CD8-positive, alpha-beta memory T cell (primary cell): ENCODE results near the gene PRSS33. TPM values are rescaled to one million over a fixed set of nuclear protein-coding genes. Genes with fewer than 3 reads are reported as not detected.

Experiments
- CTCF ChIA-PET: fragments of 350-600 bp; sonication (Branson Sonifier 250); formaldehyde crosslinking; loops from one replicate; lab custom pipeline; 2021; ENCODE audit warnings: antibody characterized with exemption; lab: Charles Lee
- POLR2A ChIA-PET: fragments of 350-600 bp; sonication (Branson Sonifier 250); formaldehyde crosslinking; loops from one replicate; lab custom pipeline; 2021; ENCODE audit warnings: antibody characterized with exemption; lab: Charles Lee
- DNase-seq, 5 donors: peaks; one replicate each; pipeline versions ENCODE4 v3.0.0 to v3.0.0-alpha.2; 2020 to 2022; ENCODE audit warnings: mixed read lengths in 1 of 5
- H3K27ac ChIP-seq: one replicate; pipeline ENCODE4 v1.7.0; 2013; ENCODE audit warnings: low read depth, mild to moderate bottlenecking, low read length, moderate library complexity
- H3K27me3 ChIP-seq: 2 replicates; pipeline ENCODE4 v1.7.0; 2013; ENCODE audit warnings: low read length, mild to moderate bottlenecking; ENCODE audit not compliant: insufficient read depth, poor library complexity, severe bottlenecking
- H3K36me3 ChIP-seq: 2 replicates; pipeline ENCODE4 v1.7.0; 2013; ENCODE audit warnings: mild to moderate bottlenecking, low read length, moderate library complexity; ENCODE audit not compliant: insufficient read depth
- H3K4me1 ChIP-seq: 2 replicates; pipeline ENCODE4 v1.7.0; 2013; ENCODE audit warnings: mild to moderate bottlenecking, low read length, moderate library complexity; ENCODE audit not compliant: insufficient read depth
- H3K4me3 ChIP-seq: 2 replicates; pipeline ENCODE4 v1.7.0; 2013; ENCODE audit warnings: mild to moderate bottlenecking, low read length
- H3K9me3 ChIP-seq: 2 replicates; pipeline ENCODE4 v1.7.0; 2013; ENCODE audit warnings: mild to moderate bottlenecking, low read length
- H3K27ac Mint-ChIP-seq, 8 donors: one replicate each; pipeline ENCODE4 v1.8.0; 2020 to 2021; ENCODE audit warnings: mixed read lengths in 8 of 8, mild to moderate bottlenecking in 6 of 8, inconsistent platforms in 3 of 8, moderate library complexity in 3 of 8
- H3K27me3 Mint-ChIP-seq, 2 donors: one replicate each; pipeline ENCODE4 v1.8.0; 2020 to 2021; ENCODE audit warnings: mixed read lengths in 2 of 2, mild to moderate bottlenecking in 1 of 2, moderate library complexity in 1 of 2
- H3K36me3 Mint-ChIP-seq, 3 donors: one replicate each; pipeline ENCODE4 v1.8.0; 2020 to 2021; ENCODE audit warnings: mixed read lengths in 3 of 3, inconsistent platforms in 1 of 3, mild to moderate bottlenecking in 1 of 3
- H3K4me1 Mint-ChIP-seq, 3 donors: one replicate each; pipeline ENCODE4 v1.8.0; 2020 to 2021; ENCODE audit warnings: mixed read lengths in 3 of 3, inconsistent platforms in 1 of 3, mild to moderate bottlenecking in 1 of 3
- H3K4me3 Mint-ChIP-seq, 7 donors: one replicate each; pipeline ENCODE4 v1.8.0; 2020 to 2021; ENCODE audit warnings: mixed read lengths in 7 of 7, mild to moderate bottlenecking in 6 of 7, moderate library complexity in 4 of 7, inconsistent platforms in 2 of 7
- H3K9me3 Mint-ChIP-seq, 5 donors: one replicate each; pipeline ENCODE4 v1.8.0; 2020 to 2022; ENCODE audit warnings: mixed read lengths in 5 of 5, mild to moderate bottlenecking in 3 of 5, moderate library complexity in 2 of 5, inconsistent platforms in 1 of 5
- polyA plus RNA-seq: library from polyadenylated mRNA; unstranded; fragments of 300-500 nt; fragmentation: Illumina TruSeq; gene quantifications from one replicate; pipeline ENCODE4 v1.2.3, GENCODE V29; 2021
- total RNA-seq, 2 experiments: library from RNA; stranded (reverse); gene quantifications; one replicate each; pipeline ENCODE4 v1.2.3, GENCODE V29; 2021

The PRSS33 gene
- total and polyA plus RNA-seq, 3 experiments from 2014 or later: 0.15 to 0.22 TPM; not detected in 1

DNA sequence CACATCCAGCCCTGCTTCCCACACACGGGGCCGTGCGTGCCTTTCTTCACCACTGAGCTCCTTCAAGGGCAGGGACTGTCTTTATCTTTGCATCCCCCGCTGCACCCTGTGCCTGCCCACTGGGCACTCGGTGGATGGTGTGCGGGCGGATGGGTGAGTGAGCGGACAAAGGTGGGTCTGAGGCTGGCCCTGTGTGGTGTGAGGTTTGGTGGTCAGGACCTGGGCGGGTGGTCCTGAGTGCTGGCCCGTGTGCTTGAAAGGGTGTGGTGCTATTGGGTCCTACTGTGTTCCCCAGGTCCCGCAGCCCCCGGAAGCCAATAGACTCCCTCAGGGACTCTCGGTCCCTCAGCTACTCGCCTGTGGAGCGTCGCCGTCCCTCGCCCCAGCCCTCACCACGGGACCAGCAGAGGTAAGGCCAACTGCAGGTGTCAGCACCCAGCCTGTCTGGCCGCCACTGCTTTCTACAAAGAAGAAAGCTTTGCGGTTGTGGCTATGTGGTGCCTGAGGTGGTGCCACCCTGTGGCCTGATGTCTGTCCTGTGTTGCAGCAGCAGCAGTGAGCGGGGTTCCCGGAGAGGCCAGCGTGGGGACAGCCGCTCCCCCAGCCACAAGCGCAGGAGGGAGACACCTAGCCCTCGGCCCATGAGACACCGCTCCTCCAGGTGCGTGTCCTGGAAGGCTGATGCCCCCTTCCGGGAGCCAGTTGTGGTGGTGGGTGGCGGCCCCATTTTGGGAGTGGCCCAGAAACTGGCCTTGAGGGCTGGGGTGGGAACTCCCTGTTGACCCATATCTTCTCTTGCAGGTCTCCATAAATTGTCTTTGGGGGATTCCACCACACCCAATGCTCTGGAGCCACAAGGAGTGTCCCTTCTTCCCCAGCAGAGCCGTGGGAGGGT is 17.1 kb downstream of the PRSS33 start:
- no peak for DNase-seq
- no peaks in the 10 kb centered on the region for H3K9me3 ChIP-seq
- H3K4me3 Mint-ChIP-seq: peak overlapping the region in 1 of 7 donors; percentile 58
- CTCF ChIA-PET: no interaction called here
- H3K36me3 Mint-ChIP-seq: peaks cover 8 to 93% (median 20%) of the 10 kb centered on the region in 3 donors
- H3K27me3 Mint-ChIP-seq: peaks cover 0 to 4% of the 10 kb centered on the region in 2 donors
- H3K4me3 ChIP-seq: no peak overlapping the region
- POLR2A ChIA-PET: no interaction called here
- peaks cover 86% of the 10 kb centered on the region for H3K36me3 ChIP-seq
- H3K27ac ChIP-seq: no peak overlapping the region
- no peaks in the 10 kb centered on the region for H3K9me3 Mint-ChIP-seq
- H3K27ac Mint-ChIP-seq: peak overlapping the region in 6 of 8 donors; percentile 37 to 83 (median 56)
- H3K27me3 ChIP-seq: no peaks in the 10 kb centered on the region
- peaks cover 5% of the 10 kb centered on the region for H3K4me1 ChIP-seq
- peaks cover 15 to 56% (median 28%) of the 10 kb centered on the region in 3 donors for H3K4me1 Mint-ChIP-seq

DNA sequence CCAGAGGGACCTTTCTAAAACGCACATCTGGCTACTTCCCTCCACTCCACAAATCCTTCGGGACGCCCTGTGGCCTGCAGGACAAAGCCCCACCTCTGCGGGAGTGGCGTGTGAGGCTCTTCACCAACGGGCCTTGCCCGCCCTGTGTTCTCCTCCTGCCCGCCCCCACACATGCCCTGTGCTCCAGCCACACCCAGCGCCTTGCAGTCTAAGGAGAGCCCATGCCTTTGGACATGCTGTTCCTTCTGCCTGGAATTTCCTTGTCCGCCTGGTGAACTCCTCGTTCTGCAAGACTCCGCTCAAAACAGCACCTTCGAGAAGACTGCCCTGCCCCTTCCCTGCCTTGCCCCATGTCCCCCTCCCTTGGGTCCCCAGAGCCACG is 17.7 kb downstream of the PRSS33 start:
- peaks cover 0 to 4% of the 10 kb centered on the region in 2 donors for H3K27me3 Mint-ChIP-seq
- peaks cover 15 to 51% (median 25%) of the 10 kb centered on the region in 3 donors for H3K4me1 Mint-ChIP-seq
- Histone ChIP-seq H3K9me3 (no peaks in the 10 kb centered on the region), H3K27ac (no peak overlapping the region), H3K4me3 (no peak overlapping the region), H3K27me3 (no peaks in the 10 kb centered on the region), H3K4me1 (no peaks in the 10 kb centered on the region), H3K36me3 (peaks cover 87% of the 10 kb centered on the region)
- DNase-seq: no peak
- H3K36me3 Mint-ChIP-seq: peaks cover 8 to 96% (median 22%) of the 10 kb centered on the region in 3 donors
- ChIA-PET POLR2A (no interaction called here), CTCF (no interaction called here)
- no peaks in the 10 kb centered on the region for H3K9me3 Mint-ChIP-seq
- peak overlapping the region in 1 of 7 donors; percentile 4 for H3K4me3 Mint-ChIP-seq
- peak overlapping the region in 5 of 8 donors; percentile 42 to 83 (median 66) for H3K27ac Mint-ChIP-seq

DNA sequence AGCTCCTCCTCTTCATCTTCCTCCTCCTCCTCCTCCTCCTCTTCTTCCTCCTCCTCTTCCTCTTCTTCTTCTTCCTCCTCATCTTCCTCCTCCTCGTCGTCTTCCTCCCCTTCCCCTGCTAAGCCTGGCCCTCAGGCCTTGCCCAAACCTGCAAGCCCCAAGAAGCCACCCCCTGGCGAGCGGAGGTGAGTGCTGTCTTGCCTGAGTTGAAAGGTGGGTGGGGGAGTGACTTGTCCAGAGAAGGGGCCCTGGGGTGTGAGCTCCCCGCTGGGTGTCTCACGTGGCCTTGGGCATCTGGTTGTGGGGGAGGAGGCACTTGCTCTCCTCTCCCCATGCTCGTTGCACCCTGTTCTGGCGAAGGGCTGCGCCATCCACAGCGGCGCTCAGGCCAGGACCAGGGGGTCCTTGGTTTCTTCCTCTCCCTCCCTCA is 18.2 kb downstream of the PRSS33 start:
- Mint-ChIP-seq H3K36me3 (peaks cover 8 to 96% (median 27%) of the 10 kb centered on the region in 3 donors), H3K27me3 (peaks cover 0 to 4% of the 10 kb centered on the region in 2 donors), H3K4me3 (peak overlapping the region in 2 of 7 donors; percentile 32 to 61), H3K27ac (peak overlapping the region in 3 of 8 donors; percentile 42 to 80 (median 60)), H3K4me1 (peaks cover 15 to 46% (median 21%) of the 10 kb centered on the region in 3 donors), H3K9me3 (no peaks in the 10 kb centered on the region)
- Histone ChIP-seq H3K9me3 (no peaks in the 10 kb centered on the region), H3K4me3 (no peak overlapping the region), H3K27me3 (no peaks in the 10 kb centered on the region), H3K4me1 (no peaks in the 10 kb centered on the region), H3K36me3 (peaks cover 89% of the 10 kb centered on the region), H3K27ac (no peak overlapping the region)
- no peak for DNase-seq
- CTCF ChIA-PET: no interaction called here
- POLR2A ChIA-PET: interaction anchor here (0.6 to 1.5 kb wide), 2 partner anchors 12 to 15 kb away, joined by 4 read pairs; no protein-coding TSS in a partner anchor

DNA sequence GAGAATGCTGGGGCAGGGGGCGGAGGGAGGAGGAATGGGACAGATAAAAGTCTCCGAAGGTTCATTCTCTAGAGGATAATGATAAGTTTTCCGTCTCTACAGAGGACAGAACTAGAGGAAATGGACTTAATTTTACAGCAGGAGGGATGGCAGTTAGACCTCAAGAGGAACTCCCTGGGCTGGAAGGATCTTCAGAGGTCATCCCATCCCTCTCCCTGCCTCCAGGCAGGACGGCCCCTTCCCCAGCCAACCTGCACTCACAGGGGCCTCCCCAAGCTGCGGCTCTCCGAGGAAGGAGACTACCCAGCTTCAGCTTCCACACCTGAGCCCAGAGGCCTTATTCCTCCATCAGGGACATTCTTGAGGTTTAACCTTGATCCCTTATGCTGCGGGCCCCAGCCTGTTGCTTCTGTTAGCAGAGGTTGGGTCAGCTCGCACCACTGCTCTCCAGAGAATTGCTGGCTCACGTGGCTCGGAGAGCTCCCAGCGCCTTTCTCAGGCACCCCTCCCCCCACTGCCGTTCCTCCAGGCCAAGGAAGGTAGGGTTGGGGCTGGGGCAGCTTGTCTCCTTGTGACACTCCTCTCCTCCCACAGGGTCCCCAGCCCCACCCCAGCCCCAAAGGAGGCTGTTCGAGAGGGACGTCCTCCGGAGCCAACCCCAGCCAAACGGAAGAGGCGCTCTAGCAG is 18.8 kb downstream of the PRSS33 start:
- no peak overlapping the region for H3K27ac ChIP-seq
- Mint-ChIP-seq H3K9me3 (no peaks in the 10 kb centered on the region), H3K4me3 (no peak overlapping the region), H3K27me3 (peaks cover 0 to 4% of the 10 kb centered on the region in 2 donors), H3K4me1 (peaks cover 15 to 46% (median 26%) of the 10 kb centered on the region in 3 donors), H3K36me3 (peaks cover 8 to 97% (median 31%) of the 10 kb centered on the region in 3 donors), H3K27ac (peak overlapping the region in 4 of 8 donors; percentile 30 to 60 (median 42))
- peaks cover 91% of the 10 kb centered on the region for H3K36me3 ChIP-seq
- no peak for DNase-seq
- H3K27me3 ChIP-seq: no peaks in the 10 kb centered on the region
- ChIA-PET POLR2A (interaction anchor here (0.6 to 1.5 kb wide), 2 partner anchors 13 to 14 kb away, joined by 4 read pairs; no protein-coding TSS in a partner anchor), CTCF (no interaction called here)
- H3K4me1 ChIP-seq: no peaks in the 10 kb centered on the region
- no peak overlapping the region for H3K4me3 ChIP-seq
- no peaks in the 10 kb centered on the region for H3K9me3 ChIP-seq

DNA sequence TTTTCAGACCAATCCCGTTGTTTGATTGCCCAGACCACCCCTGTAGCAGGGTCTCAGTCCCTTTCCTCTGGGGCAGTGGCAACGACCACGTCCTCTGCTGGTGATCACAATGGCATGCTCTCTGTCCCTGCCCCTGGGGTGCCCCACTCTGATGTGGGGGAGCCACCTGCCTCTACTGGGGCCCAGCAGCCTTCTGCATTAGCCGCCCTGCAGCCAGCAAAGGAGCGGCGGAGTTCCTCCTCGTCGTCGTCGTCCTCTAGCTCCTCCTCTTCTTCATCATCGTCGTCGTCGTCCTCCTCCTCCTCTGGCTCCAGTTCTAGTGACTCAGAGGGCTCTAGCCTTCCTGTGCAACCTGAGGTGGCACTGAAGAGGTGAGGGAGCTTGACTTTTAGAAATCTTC is 19.5 kb downstream of the PRSS33 start:
- no peak for DNase-seq
- POLR2A ChIA-PET: interaction anchor here (1.5 kb wide), 1 partner anchor 14 kb away, joined by 4 read pairs; no protein-coding TSS in a partner anchor
- H3K4me1 ChIP-seq: no peaks in the 10 kb centered on the region
- no peak overlapping the region for H3K27ac ChIP-seq
- peaks cover 8 to 97% (median 38%) of the 10 kb centered on the region in 3 donors for H3K36me3 Mint-ChIP-seq
- no peak overlapping the region for H3K4me3 Mint-ChIP-seq
- no peak overlapping the region for H3K4me3 ChIP-seq
- H3K27ac Mint-ChIP-seq: peak overlapping the region in 2 of 8 donors; percentile 43 to 62
- H3K9me3 Mint-ChIP-seq: no peaks in the 10 kb centered on the region
- H3K4me1 Mint-ChIP-seq: peaks cover 21 to 42% (median 32%) of the 10 kb centered on the region in 3 donors
- H3K27me3 ChIP-seq: no peaks in the 10 kb centered on the region
- H3K9me3 ChIP-seq: no peaks in the 10 kb centered on the region
- peaks cover 0 to 5% of the 10 kb centered on the region in 2 donors for H3K27me3 Mint-ChIP-seq
- CTCF ChIA-PET: no interaction called here
- H3K36me3 ChIP-seq: peaks cover 91% of the 10 kb centered on the region

DNA sequence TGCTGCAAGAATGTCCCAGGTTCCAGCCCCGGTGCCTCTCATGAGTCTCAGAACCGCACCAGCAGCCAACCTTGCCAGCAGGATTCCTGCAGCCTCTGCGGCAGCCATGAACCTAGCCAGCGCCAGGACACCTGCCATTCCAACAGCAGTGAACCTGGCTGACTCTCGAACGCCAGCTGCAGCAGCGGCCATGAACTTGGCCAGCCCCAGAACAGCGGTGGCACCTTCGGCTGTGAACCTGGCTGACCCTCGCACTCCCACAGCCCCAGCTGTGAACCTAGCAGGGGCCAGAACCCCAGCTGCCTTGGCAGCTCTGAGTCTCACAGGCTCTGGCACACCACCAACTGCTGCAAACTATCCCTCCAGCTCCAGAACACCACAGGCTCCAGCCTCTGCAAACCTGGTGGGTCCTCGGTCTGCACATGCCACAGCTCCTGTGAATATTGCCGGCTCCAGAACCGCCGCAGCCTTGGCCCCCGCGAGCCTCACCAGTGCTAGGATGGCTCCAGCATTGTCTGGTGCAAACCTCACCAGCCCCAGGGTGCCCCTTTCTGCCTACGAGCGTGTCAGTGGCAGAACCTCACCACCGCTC is 20.1 kb downstream of the PRSS33 start:
- Mint-ChIP-seq H3K27ac (peak overlapping the region in 2 of 8 donors; percentile 43 to 88), H3K36me3 (peaks cover 14 to 99% (median 41%) of the 10 kb centered on the region in 3 donors), H3K4me3 (peak overlapping the region in 1 of 7 donors; percentile 42), H3K4me1 (peaks cover 24 to 39% (median 32%) of the 10 kb centered on the region in 3 donors), H3K27me3 (peaks cover 0 to 5% of the 10 kb centered on the region in 2 donors), H3K9me3 (no peaks in the 10 kb centered on the region)
- Histone ChIP-seq H3K27ac (no peak overlapping the region), H3K9me3 (no peaks in the 10 kb centered on the region), H3K36me3 (peaks cover 94% of the 10 kb centered on the region), H3K27me3 (no peaks in the 10 kb centered on the region), H3K4me1 (no peaks in the 10 kb centered on the region), H3K4me3 (no peak overlapping the region)
- ChIA-PET CTCF (no interaction called here), POLR2A (no interaction called here)
- no peak for DNase-seq

DNA sequence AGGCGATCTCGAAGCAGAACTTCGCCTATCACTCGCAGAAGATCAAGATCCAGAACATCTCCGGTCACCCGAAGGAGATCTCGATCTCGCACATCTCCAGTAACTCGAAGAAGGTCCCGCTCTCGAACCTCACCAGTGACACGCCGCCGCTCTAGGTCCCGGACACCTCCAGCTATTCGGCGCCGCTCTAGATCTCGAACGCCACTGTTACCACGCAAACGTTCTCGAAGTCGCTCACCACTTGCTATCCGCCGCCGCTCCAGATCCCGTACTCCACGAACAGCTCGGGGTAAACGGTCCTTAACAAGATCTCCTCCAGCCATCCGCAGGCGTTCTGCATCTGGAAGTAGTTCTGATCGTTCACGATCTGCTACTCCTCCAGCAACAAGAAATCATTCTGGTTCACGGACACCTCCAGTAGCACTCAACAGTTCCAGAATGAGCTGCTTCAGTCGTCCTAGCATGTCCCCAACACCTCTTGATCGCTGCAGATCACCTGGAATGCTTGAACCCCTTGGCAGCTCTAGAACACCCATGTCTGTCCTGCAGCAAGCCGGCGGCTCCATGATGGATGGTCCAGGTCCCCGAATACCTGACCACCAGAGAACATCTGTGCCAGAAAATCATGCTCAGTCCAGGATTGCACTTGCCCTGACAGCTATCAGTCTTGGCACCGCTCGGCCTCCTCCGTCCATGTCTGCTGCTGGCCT is 20.8 kb downstream of the PRSS33 start:
- H3K4me1 Mint-ChIP-seq: peaks cover 24 to 36% (median 30%) of the 10 kb centered on the region in 3 donors
- H3K4me3 Mint-ChIP-seq: peak overlapping the region in 2 of 7 donors; percentile 15 to 42
- peaks cover 18 to 99% (median 43%) of the 10 kb centered on the region in 3 donors for H3K36me3 Mint-ChIP-seq
- ChIA-PET POLR2A (no interaction called here), CTCF (no interaction called here)
- no peak for DNase-seq
- H3K36me3 ChIP-seq: peaks cover 98% of the 10 kb centered on the region
- H3K4me1 ChIP-seq: no peaks in the 10 kb centered on the region
- H3K9me3 Mint-ChIP-seq: no peaks in the 10 kb centered on the region
- H3K27me3 Mint-ChIP-seq: peaks cover 0 to 6% of the 10 kb centered on the region in 2 donors
- no peak overlapping the region for H3K27ac ChIP-seq
- H3K27me3 ChIP-seq: no peaks in the 10 kb centered on the region
- no peaks in the 10 kb centered on the region for H3K9me3 ChIP-seq
- H3K27ac Mint-ChIP-seq: peak overlapping the region in 5 of 8 donors; percentile 13 to 88 (median 64)
- H3K4me3 ChIP-seq: no peak overlapping the region
